NCI-H1436 (cell line): ENCODE results near the gene DOCK2.

ENCODE experiments used
- DNase-seq: peaks from one replicate; lab custom pipeline; 2025; lab: John Stamatoyannopoulos, UW

Gene DOCK2

DNA sequence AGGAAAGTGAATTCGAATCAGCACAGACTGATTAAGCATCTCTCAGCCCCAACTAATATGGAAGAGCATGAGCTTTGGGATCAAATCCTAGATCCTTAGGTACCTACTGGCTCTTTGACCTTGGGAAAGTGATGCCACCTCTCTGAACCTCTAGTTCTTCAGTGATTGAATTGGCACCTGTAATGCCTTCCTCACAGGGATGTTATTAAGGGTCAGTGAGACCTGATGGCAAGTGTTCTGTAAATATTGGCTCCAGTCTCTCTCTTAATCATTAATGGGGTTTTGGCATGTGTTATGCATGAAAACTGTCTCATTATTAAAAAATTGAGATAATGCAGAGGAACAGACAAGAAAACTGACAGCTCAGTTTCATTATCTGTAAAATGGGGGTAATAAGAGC lies 227.4 kb downstream of the DOCK2 start:
- DNase-seq: no peak

DNA sequence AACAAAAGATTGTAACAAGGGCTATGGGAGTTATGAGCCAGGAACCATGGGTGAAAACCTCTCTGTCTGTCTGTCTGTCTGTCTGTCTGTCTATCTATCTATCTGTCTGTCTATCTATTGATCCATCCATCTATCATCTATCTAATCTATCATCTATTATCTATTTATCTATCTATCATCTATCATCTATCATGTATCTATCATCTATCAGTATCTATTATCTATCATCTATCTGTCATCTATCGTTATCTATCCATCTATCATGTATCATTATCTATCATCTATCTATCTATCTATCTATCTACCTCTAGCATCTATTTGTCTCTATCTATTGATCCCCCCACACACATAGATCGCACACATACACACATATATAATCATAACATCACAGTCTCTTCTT lies 230.3 kb downstream of the DOCK2 start:
- DNase-seq: no peak

DNA sequence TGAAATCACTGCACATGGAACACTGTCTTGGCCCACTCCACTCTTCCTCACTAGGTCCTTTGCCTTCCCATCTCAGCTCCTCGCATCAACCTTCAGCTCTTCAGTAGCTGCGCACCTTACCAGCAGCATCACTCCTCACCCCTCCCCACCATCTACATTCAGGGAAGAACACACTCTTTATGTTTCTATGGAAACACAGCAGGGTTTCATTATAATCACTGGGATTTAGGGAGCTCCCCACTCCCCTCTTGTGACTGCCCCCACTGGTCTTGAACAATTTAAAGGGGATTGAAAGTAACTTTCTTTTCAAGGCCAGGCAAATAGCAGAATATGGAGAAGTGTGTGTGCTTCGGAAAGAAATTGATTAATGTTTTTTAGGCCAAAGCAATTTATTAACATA lies 232.0 kb downstream of the DOCK2 start:
- no peak for DNase-seq

DNA sequence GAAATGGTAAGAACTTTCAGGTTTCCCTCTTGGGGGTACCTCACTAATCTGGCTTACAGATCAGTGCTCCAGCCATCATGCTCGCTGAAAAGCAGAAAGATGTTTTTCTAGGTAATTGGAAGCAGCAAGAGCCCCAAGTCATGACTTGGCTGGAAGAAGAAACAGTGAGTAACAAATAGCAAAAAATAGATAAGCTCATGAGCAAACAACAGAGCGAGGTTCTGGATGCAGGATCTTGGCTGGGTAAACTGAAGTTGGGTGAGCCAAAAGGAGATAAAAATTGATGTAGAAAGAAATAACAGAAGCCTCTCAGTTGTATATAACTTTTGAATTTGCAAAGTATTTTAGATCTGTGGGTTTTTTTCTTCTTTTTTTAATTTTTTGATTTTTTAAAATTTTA lies 233.1 kb downstream of the DOCK2 start:
- DNase-seq: no peak

DNA sequence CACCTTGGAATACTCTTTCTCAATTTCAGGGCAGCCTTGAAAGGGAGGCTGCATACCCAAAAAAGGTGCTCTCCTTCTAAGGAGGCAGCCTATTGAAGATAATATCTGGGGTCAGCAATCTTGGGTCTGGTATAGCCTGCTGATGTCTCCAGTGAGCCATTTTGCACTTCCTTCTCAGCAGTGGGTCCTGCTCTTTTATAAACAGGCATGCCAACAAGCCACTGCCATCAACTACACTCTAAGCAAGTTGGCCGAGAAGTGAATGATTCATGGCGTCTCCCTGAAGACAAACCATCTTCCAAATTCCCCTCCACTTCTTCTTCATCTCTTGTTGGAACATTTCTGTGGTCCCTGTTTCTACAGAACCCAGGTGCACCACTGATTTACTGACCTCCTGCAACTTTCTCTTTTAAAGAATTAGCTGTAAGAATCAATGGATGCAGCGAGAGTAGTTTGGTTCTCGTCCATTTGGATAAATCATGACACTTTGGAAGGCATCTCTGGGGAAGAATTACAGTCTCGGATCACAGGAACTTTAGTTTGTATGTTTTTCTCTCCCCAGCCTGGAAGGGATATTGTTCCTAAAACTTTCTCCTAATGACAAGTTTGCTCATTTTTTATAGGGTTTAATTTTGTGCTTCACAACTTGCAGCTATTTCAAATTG lies 234.9 kb downstream of the DOCK2 start:
- no peak for DNase-seq

DNA sequence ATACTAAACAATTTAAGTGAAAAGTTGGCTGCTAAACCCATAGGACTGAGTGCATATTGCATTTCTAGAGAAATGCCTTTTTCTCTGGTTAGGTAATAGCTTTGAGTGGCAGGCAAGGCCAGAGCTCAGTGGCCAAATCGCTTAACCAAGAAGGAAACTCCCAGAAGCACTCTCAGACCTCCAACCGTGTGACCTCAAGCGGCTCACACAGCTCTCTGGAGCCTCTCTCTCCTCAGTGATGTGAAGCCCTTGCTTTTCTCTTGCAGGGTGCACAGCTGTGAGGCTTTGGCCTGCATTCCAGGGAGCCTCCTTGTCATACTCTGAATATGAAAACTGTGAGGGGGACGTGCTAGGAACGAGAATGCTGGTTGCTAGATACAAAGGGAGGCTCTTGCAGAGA lies 236.6 kb downstream of the DOCK2 start:
- DNase-seq: no peak

DNA sequence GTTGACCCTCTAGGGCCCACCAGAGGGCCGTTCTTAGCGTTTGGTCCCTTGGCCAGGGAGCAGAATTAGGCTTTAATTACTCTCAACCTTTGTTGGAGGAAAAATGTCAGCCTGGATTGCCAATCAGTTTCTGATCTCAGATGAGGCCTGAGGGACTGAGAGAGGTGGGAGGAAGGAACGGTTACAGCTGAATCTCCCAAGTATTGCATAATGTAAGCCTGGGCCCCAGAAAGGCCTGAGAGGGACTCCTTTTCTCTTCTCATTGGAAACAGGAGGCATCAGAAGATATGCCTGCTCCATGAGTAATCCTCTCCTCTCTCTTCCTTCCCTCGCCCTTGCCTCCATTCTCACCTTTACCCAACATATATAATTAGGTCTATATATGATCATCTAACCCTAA lies 237.5 kb downstream of the DOCK2 start:
- no peak for DNase-seq

DNA sequence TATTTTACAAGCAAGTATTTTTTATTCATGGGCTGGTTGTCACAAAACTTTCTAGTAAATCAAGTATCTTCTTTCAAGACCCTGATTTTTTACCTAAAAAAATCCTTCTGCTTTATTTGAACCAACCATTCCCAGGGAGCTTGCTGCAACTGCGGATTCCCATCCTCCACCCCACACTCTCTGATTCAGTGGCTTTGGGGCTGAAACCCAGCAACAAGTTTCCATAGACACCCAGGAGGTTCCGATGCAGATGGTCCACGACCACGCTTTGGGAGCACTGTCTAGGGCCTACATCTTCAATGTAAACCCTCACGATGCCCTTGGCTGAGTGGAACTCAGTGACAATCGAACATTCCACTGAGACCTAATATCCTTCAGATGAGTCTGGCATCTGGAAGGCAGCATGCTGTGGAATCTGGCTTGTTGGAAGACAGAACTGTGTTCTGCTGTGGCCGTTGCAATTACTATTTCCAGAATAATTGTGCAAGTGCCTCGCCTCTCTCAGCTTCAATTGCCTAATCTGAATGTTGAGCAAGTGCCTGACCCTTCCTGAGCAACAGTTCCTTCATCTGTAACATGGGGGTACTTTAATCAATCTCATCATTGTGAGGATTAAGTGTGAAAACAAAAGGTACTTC lies 238.1 kb downstream of the DOCK2 start:
- DNase-seq: no peak

DNA sequence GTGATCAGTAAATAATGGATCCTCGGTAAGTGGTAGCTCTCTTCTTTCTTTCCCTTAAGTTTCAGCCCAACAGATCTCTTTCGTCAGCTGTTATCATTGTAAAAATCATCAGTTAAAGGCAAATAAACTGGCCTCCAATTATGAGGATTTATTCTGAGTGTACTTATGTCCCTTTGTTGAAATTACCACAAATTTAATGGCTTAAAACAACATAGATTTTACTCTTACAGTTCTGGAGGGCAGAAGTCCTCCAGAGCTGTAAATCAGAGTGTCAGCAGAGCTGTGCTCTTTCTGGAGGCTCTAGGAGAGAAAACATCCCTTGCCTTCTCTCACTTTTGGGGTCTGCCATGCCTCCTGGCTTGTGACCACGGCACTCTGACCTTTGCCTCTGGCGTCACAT lies 238.7 kb downstream of the DOCK2 start:
- no peak for DNase-seq

DNA sequence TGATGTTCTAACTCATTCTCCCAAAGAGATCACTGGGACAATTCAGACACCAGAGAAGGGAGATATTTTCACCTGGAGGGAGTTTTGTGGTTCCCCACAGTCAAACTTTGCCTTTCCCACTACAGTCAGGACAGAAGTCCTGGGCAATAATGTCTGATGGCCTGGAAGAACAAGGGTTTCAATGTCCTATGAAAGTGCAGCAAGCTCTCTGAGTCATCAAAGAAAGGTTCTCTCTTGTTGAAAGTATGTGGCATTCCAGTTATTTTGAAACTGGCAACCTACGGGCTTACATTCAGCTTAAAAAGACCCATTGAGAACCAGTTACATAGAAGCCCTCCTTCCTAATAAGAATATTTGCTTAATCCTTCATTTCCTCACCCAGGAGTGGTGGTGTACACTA lies 239.3 kb downstream of the DOCK2 start:
- no peak for DNase-seq

DNA sequence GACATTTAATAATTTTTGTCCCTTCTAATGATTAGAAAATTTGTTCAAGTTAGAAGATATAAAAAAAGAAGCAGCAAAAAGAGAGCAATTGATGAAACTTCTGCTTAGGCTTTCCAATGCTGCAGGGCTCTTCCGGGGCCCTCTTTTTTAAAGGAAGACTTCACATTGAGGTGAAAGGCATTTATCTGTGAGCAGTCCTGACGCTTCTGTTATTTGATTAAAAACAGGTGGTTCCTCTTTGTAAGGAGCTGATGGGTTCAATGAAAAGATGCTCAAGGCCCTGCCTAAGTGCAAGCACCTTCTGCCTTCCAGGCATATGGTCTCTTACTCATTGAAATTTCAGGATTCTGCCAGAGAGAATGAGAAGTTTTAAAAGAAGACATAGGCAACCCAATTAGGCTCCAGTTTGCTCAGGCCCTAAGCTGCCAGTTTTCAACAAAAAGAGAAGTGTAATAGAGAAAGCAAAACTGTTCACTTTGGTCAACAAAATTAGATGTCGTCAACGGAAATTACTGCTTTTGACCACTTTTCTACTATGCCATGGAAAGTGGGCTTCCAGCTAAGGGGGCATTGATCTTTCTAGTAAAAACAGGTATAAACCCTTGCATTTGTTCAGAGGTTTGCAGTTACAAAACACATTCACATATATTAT lies 243.1 kb downstream of the DOCK2 start:
- no peak for DNase-seq

DNA sequence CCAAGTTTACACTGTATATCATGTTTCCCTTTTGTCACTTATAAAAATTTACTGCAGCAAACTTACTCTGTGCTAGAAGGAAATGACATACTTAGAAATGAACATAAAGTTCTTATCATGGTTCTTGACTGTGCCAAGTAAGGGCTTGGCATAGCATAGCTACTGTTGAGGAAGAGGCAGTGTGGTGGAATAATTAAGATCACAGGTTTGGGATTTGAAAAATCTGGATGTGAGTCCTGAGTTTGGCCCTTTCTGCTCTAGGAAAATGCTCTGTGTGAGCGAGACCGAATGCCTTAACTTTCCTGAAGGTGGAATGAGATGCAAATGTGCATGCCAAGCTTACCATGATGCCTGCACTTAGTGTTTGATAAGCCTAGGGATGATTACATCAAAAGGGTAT lies 243.7 kb downstream of the DOCK2 start:
- DNase-seq: no peak

DNA sequence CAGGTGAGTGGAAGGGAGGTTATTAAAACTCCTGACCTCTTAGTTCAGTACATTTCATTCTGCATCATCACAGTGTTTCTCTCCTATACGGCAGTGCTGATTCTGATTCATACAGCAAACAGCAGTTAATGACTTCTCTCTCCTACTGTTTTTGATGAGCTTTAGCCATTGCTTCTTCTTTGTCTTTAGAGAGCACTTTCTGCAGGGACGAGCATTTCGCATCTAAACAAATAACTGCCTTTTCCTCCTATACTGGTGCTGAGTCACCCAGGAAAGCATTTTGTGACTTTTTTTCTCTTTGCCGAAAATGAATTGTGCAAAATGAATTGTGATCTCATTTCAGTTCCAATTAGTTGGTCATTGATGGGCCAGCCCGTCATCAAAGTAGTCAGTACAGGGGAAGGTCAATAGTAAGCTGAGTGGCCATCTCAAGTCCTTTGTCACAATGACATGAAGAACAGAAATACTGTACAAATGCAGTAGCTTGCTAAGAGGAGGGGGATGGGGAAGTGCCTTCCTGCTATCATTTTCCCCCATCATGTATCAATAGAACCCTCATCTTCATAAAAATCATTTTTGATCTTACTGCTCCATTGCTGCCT lies 244.7 kb downstream of the DOCK2 start:
- DNase-seq: no peak

DNA sequence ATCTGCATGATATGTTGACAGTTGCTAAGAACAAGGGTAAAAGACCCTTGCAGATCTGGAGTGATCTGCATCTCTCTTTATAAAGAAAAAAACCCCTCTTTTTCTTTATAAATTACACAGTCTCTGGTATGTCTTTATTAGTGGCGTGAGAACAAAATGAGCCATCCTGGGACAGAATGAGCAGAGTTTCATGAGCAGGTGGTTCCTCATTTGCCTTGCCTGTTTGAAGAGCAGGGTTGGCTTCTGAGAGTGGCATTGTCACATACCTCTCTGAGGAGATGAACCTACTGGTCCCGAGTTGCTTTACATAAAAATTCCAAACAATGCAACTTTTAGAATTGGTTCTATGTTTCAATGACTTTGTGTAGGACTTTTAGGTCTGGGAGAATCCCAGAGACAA lies 249.0 kb downstream of the DOCK2 start:
- DNase-seq: no peak

DNA sequence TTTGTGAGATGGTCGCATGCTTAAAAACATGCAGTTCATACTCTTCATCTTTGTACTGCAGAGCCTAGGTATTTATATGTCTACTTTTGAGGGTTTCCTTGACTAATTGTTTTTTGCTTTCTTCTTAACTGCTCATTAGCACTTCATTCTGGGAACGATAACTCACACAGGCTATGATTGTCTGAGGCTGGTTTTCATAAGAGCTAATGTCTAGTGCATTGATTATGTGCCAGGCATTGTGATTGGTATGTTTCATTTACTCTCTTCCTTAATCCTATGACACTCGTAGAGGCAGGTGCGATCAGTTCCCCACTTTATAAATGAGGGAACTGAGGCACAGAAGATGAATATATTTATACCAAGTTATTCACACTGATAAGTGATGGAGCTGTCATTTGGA lies 249.6 kb downstream of the DOCK2 start:
- no peak for DNase-seq

DNA sequence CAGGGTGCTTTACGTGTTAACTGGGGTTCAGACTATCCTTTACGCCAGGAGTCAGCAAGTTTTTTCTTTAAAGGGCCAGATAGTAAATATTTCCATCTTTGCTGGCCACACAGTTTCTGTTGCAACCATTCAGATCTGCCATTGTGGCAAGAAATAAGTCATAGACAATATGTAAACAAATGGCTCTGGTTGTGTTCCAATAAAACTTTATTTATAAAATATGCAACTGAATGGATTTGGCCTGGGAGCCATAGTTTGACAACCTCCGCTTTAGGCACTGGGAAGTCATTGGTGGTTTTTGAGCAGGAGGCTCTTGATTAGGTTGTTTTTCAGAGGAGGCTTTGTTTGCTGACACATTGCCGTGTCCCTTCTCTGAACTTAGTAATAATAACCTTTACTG lies 252.5 kb downstream of the DOCK2 start:
- no peak for DNase-seq

DNA sequence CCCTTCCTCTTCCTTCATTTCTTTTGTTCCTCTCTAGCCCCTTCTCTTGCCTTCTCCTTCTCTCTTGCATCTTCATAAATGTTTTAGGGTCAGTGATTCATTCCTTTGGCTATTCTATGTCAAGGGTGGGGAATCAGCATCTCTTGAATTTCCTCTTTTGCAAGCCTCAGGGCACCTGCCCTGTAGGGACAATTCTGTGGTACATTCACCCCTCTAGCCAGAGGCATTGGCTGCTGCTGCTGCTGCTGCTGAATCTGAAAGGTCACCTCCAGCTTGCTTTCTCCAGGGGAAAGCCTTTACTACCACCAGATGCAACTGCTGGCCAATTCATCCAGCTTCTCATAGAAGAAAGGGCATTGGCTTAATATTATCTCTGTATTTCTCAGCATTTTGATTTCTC lies 255.9 kb downstream of the DOCK2 start:
- no peak for DNase-seq

DNA sequence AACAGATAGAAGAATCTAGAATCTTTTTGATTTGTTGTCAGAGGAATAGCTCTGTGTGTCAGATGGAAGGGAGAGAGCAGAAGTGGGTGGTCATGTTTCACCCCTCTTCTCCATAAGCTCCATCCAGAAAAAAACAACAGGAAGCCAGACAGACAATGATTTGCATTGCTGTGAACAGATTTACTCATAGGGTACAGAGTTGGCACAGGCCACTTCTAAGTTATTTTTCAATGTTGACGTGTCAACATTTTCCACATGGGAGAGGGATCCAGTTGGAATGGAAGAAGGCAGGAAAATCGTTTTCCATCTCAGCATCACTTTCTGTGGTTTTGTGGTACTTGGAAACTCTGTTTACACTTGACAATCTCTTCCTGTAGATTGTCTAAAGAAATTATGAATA lies 256.5 kb downstream of the DOCK2 start:
- DNase-seq: no peak

DNA sequence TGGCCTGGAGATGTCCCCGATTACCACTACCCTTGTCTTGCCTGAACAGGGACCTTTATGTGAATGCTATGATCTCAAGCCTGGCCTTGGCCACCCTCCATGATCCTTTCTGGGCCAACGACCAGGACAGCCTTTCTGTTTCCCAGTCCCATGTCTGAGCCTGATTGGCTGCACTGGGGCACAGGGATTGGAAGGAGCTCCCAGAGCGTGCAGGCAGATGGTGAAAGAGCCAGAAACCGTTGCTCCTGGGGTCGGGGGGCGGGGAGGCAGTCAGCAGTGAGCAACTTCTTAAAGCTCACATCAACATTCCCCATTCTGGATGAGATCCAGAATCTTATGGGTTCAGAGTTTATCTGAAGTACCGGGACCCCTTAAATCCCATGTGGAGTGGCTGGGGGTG lies 258.9 kb downstream of the DOCK2 start:
- no peak for DNase-seq

DNA sequence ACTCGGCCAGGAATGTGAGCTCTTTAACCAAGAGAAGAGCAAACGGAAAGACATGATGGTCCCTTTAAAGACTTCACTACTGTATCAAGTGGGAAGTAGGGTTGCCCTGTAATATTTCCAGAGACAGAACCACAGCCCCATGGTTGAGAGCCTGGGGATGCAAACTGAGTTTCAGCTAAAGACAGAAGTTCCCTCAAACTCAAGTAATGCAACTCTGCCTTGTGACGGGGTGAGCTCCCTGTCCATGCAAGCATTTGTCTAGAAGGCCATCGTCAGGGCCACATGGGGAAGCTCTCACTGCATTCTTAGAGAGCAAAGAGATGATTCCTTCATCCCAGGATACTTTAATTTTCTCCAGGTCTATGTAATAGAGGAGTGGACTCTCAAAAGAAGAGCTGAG lies 260.4 kb downstream of the DOCK2 start:
- DNase-seq: no peak

DNA sequence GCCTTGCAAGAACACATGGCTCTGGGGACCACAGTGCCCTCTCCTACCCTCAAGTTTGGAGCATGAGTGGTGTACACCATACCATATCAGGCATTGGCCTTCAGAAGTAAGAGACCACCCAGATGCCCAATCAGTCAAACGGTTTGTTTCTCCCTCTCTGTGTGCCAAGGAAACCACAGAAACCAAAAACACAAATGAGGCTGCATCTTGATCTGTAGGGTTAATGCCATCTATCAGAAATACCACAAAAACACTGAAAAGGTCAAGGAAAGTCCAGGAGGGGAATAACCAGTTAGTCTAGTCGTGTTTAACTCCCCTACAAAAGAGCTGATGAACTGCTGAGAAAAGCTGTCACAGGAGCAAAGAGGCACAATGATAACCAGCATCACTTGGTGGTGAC lies 264.8 kb downstream of the DOCK2 start:
- no peak for DNase-seq

DNA sequence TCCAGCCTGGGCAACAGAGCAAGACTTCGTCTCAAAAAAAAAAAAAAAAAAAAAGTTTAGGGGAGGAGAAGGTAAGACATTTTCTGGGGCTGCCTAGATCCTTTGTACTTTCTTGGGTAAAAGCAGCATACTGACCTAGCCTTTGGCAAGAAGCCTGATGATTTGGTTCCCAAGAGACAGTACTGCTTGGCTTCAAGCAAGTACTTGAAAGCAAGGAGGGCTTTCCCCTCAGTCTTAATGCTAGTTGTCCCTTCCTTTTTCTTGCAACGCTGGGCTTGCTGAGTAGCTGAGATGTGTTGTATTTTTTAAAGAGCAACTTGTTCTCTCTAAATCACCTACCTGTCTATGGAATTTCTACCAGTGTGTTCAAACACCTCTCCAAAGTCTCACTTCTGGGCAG lies 267.0 kb downstream of the DOCK2 start:
- DNase-seq: no peak

DNA sequence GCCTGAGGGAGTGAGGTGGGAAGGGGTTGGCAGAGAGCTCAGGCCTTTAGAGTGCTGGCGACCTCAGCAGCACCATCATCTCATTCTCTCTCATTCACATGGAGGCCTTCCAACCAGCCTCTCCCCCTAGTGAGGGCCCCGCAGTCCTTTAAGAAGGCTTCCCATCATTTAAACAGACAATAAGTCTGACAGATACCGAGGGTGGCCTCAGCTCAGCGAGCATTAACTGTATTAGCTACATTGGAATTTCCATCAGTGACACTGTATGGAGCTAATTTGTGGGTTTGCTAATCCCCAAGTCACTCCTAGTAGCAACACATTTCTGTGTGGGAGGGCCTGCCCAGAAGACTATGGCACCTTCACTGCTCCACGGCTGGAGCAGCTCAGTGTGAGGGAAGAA lies 267.4 kb downstream of the DOCK2 start:
- DNase-seq: no peak
